Loucy (cell line): ENCODE measurements around the gene MYT1.

ENCODE experiments used
- H2AFZ ChIP-seq: fragments of 200-600 bp; sonication (generic); 2 replicates; pipeline ENCODE4 v1.6.0; 2016; ENCODE audit warnings: antibody characterized with exemption, mild to moderate bottlenecking, low read length, moderate library complexity
- H3F3A ChIP-seq: fragments of 200-600 bp; 2 replicates; pipeline ENCODE4 v1.6.0; 2016; ENCODE audit warnings: antibody characterized with exemption, low read depth, mild to moderate bottlenecking
- H3K27me3 ChIP-seq: fragments of 200-600 bp; sonication (generic); 2 replicates; pipeline ENCODE4 v1.6.1; 2014; ENCODE audit warnings: low read length, mild to moderate bottlenecking; ENCODE audit not compliant: insufficient read depth, poor library complexity, severe bottlenecking
- H3K36me3 ChIP-seq: fragments of 200-600 bp; sonication (generic); 2 replicates; pipeline ENCODE4 v1.6.1; 2016; ENCODE audit warnings: low read length; ENCODE audit not compliant: insufficient read depth
- H3K4me1 ChIP-seq: fragments of 200-600 bp; sonication (generic); 2 replicates; pipeline ENCODE4 v1.5.1; 2014; ENCODE audit warnings: low read length, mild to moderate bottlenecking; ENCODE audit not compliant: insufficient read depth, poor library complexity, severe bottlenecking
- H3K4me2 ChIP-seq: fragments of 200-600 bp; sonication (generic); 2 replicates; pipeline ENCODE4 v1.6.0; 2014; ENCODE audit warnings: antibody characterized with exemption, low read length, low read depth, mild to moderate bottlenecking; ENCODE audit not compliant: poor library complexity, severe bottlenecking
- H3K4me3 ChIP-seq: fragments of 200-600 bp; sonication (generic); 2 replicates; pipeline ENCODE4 v1.5.1; 2014; ENCODE audit warnings: low read length, mild to moderate bottlenecking, mixed read lengths; ENCODE audit not compliant: poor library complexity, severe bottlenecking
- H3K79me2 ChIP-seq: fragments of 200-600 bp; sonication (generic); 2 replicates; pipeline ENCODE4 v1.6.1; 2014; ENCODE audit warnings: low read length; ENCODE audit not compliant: insufficient read depth
- H3K9ac ChIP-seq: fragments of 200-600 bp; sonication (generic); 2 replicates; pipeline ENCODE4 v1.6.0; 2014; ENCODE audit warnings: mild to moderate bottlenecking, low read depth, low read length, moderate library complexity; ENCODE audit not compliant: poor library complexity, severe bottlenecking
- H3K9me2 ChIP-seq: fragments of 200-600 bp; sonication (generic); replicated peaks from 2 replicates; pipeline ENCODE4 v1.6.1; 2016; ENCODE audit warnings: low read depth, low read length, mixed read lengths
- H3K9me3 ChIP-seq: fragments of 200-600 bp; sonication (generic); 2 replicates; pipeline ENCODE4 v1.6.1; 2014; ENCODE audit warnings: mild to moderate bottlenecking, antibody characterized with exemption, low read length, low read depth; ENCODE audit not compliant: insufficient read depth
- H4K20me1 ChIP-seq: fragments of 200-600 bp; sonication (generic); 2 replicates; pipeline ENCODE4 v1.6.0; 2014; ENCODE audit warnings: antibody characterized with exemption, low read length, mild to moderate bottlenecking; ENCODE audit not compliant: insufficient read depth, poor library complexity, severe bottlenecking
- CTCF ChIP-seq: fragments of 200-600 bp; sonication (generic); conservative IDR thresholded peaks from 2 replicates; pipeline ENCODE4 v1.5.1; 2014; ENCODE audit warnings: mild to moderate bottlenecking, antibody characterized with exemption, low read length
- EZH2phosphoT487 ChIP-seq: fragments of 200-600 bp; IDR thresholded peaks from 2 replicates; pipeline ENCODE4 v1.6.1; 2018; ENCODE audit warnings: antibody characterized with exemption, mild to moderate bottlenecking, moderate library complexity, borderline replicate concordance

The MYT1 gene

GRCh38 chr20:64216036-64216435 is 51.8 kb downstream of the MYT1 start:
- H3K36me3 ChIP-seq = no peaks in the 10 kb centered on the region
- H3K9ac ChIP-seq = no peak overlapping the region
- no peaks in the 10 kb centered on the region for H3F3A ChIP-seq
- TF ChIP-seq CTCF (no peak), EZH2phosphoT487 (no peak)
- H3K9me3 ChIP-seq = no peaks in the 10 kb centered on the region
- H3K79me2 ChIP-seq = no peaks in the 10 kb centered on the region
- peak overlapping the region; percentile 60 for H3K4me2 ChIP-seq
- H3K4me1 ChIP-seq = peaks cover 72% of the 10 kb centered on the region
- no peak overlapping the region for H2AFZ ChIP-seq
- no peaks in the 10 kb centered on the region for H3K9me2 ChIP-seq
- H3K27me3 ChIP-seq = no peaks in the 10 kb centered on the region
- H3K4me3 ChIP-seq = no peak overlapping the region
- no peaks in the 10 kb centered on the region for H4K20me1 ChIP-seq

GRCh38 chr20:64216910-64217309 is 52.7 kb downstream of the MYT1 start:
- Histone ChIP-seq H3K79me2 (no peaks in the 10 kb centered on the region), H3K4me3 (no peak overlapping the region), H3K4me2 (no peak overlapping the region), H3F3A (no peaks in the 10 kb centered on the region), H2AFZ (no peak overlapping the region), H3K4me1 (peaks cover 63% of the 10 kb centered on the region), H3K9me2 (no peaks in the 10 kb centered on the region), H4K20me1 (no peaks in the 10 kb centered on the region), H3K9me3 (no peaks in the 10 kb centered on the region), H3K36me3 (no peaks in the 10 kb centered on the region), H3K9ac (no peak overlapping the region), H3K27me3 (no peaks in the 10 kb centered on the region)
- no peak for TF ChIP-seq EZH2phosphoT487
- no peak for TF ChIP-seq CTCF

GRCh38 chr20:64217539-64218221 is 53.4 kb downstream of the MYT1 start:
- H3K4me2 ChIP-seq = no peak overlapping the region

More at GRCh38 chr20:64217539-64218221, 53.4 kb downstream of the MYT1 start:
- Histone ChIP-seq H3K4me3 (no peak overlapping the region), H3K9ac (no peak overlapping the region), H3K36me3 (no peaks in the 10 kb centered on the region), H3K9me3 (no peaks in the 10 kb centered on the region), H3F3A (no peaks in the 10 kb centered on the region), H3K79me2 (no peaks in the 10 kb centered on the region), H3K4me1 (peaks cover 58% of the 10 kb centered on the region), H2AFZ (no peak overlapping the region), H3K27me3 (no peaks in the 10 kb centered on the region), H4K20me1 (no peaks in the 10 kb centered on the region), H3K9me2 (no peaks in the 10 kb centered on the region)
- TF ChIP-seq EZH2phosphoT487 = no peak
- no peak for TF ChIP-seq CTCF
